Kidney capillary endothelial cell (primary cell): Measurements from ENCODE around the gene ZNF274.
A peak's percentile ranks its signal among the peaks of the same experiment; 100 is the strongest.
"Not testable (repeated sequence)": the region's sequence is repeated elsewhere in the genome, so short reads cannot be mapped to it uniquely, and the experiment has no call there.

ENCODE experiments used
- DNase-seq: peaks from one replicate; pipeline ENCODE4 v3.0.0-alpha.2; 2018; ENCODE audit warnings: low spot score

Gene ZNF274

DNA sequence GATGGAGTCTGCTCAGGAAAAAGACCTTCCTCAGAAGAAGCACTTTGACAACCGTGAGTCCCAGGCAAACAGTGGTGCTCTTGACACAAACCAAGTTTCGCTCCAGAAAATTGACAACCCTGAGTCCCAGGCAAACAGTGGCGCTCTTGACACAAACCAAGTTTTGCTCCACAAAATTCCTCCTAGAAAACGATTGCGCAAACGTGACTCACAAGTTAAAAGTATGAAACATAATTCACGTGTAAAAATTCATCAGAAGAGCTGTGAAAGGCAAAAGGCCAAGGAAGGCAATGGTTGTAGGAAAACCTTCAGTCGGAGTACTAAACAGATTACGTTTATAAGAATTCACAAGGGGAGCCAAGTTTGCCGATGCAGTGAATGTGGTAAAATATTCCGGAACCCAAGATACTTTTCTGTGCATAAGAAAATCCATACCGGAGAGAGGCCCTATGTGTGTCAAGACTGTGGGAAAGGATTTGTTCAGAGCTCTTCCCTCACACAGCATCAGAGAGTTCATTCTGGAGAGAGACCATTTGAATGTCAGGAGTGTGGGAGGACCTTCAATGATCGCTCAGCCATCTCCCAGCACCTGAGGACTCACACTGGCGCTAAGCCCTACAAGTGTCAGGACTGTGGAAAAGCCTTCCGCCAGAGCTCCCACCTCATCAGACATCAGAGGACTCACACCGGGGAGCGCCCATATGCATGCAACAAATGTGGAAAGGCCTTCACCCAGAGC lies 29.6 kb downstream of the ZNF274 start:
- DNase-seq = no peak

GRCh38 chr19:58213075-58213369 lies 30.2 kb downstream of the ZNF274 start:
- DNase-seq = no peak

DNA sequence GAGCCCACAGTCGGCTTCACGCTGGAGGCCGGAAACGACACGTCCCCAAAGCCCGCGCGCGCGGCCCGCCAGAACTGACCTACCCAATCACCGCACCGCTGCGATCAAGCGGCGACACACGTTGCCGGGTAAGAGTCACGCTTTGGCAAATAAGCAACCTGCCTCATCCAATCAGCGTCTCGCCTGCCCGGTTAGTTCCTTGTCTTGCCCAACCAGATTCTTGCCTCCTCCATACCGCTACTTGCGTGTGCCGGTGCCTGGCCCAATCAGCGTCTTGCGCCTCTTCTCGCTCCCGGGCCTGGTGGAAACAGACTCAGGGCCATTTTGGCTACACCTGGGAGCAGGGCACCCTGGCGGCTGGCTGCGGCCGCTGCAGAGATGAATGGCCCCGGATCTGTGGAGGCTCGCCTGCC lies 34.2 kb downstream of the ZNF274 start:
- no peak for DNase-seq

DNA sequence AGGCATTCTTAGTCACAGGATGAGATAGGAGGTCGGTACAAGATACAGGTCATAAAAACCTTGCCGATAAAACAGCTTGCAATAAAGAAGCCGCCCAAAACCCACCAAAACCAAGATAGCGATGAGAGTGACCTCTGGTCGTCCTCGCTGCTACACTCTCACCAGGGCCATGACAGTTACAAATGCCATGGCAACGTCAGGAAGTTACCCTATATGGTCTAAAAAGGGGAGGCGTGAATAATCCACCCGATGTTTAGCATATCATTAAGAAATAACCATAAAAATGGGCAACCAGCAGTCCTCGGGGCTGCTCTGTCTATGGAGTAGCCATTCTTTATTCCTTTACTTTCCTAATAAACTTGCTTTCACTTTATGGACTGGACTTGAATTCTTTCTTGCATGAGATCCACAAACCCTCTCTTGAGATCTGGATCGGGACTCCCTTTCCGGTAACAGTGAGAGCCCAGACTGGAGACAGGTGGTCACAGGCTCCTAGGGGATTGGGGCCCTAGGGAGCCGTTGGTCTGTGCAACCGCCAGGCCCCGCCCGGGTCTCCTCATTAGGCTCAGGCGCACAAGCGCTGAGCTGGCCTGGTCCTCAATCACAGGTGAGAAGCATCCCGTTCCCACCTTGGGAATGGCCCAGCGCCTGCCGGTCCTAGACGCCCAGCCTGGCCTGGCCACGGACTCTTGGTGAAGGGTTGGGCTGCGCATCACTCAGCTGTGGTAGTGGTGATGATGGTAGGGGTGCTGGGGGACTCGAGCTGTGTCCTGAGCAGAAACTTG lies 34.9 kb downstream of the ZNF274 start:
- no peak for DNase-seq

GRCh38 chr19:58218899-58219298 lies 36.0 kb downstream of the ZNF274 start:
- DNase-seq = peak; percentile 21

GRCh38 chr19:58227964-58228584 lies 45.2 kb downstream of the ZNF274 start:
- DNase-seq = no peak

GRCh38 chr19:58228585-58229254 lies 45.9 kb downstream of the ZNF274 start, which contains the start of gene ZNF544:
Gene ZNF544, plus strand, starts transcription at chr19:58228914. Its CDS starts 15,110 bp downstream, at chr19:58244024.
- peak; percentile 61 for DNase-seq

GRCh38 chr19:58229255-58229639 lies 46.4 kb downstream of the ZNF274 start:
- peak; percentile 24 for DNase-seq

DNA sequence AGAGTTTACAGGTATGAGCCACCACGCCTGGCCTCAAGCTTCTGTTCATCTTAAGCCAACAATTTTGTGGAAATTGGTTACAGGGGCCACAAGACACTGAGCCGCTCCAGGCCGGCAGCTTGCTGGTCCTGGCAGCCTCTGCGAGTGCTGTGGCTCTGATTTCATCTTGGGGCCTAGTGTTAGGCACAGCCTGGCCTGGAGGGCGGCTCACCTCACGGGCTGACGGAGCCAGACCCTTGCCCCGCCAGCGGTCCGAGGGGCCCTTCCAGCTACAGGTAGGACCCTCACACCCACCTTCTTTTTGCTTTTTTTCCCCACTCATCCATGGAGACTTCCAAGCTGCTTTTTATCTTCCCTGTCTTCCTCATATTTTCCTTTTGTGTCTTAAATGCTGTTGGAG lies 54.5 kb downstream of the ZNF274 start:
- no peak for DNase-seq

DNA sequence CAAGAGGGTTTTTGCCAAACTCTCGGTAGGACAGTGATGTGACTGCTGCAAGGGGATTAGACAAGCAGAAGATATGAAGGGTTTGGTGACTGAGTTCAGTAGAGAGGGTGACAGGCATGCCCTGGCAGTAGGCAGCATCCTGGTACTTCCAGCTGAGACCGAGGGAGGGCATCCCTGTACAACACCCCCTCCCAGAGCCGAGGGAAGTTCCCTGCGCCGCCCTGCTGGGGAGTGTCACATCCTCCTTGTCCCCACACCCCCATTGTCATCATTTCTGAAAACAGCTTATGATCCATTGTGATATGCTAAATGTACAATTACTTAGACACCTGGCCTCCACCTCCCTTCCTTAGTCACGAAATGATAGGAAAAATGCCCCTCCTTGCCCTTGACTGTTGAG lies 60.5 kb downstream of the ZNF274 start:
- DNase-seq = no peak

DNA sequence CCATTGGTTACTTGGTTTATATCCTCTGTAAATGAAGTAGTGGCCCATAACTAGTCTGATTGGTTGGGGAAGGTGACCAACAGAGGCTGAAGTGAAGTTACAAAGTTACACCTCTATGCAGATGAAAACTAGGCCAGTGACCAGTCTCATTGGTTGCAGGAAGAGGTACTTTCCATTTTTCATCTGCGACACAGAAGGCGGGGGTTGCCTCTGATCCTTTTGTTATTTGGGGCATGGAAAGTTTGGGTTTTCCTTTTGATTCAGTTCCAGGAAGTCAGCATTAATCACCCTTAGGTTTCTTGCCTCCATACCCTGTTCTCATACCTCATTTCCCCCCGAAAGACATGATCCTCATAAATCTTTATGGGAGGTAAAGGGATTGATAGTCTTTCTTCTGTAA lies 66.0 kb downstream of the ZNF274 start:
- no peak for DNase-seq

- no peak for DNase-seq
Measured at GRCh38 chr19:58252102-58252685, 69.3 kb downstream of the ZNF274 start.

DNA sequence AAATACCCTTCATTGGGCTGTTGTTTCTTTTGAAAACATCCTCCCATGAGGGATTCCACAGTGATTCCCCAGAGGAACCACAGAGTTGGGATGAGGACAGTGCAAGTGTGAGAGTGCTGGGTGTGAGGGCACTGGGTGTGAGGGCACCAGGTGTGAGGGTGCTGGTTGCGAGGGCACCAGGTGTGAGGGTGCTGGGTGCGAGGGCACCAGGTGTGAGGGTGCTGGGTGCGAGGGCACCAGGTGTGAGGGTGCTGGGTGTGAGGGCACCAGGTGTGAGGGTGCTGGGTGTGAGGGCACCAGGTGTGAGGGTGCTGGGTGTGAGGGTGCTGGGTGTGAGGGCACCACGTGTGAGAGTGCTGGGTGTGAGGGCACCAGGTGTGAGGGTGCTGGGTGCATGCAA lies 75.4 kb downstream of the ZNF274 start:
- DNase-seq = not testable (repeated sequence)

DNA sequence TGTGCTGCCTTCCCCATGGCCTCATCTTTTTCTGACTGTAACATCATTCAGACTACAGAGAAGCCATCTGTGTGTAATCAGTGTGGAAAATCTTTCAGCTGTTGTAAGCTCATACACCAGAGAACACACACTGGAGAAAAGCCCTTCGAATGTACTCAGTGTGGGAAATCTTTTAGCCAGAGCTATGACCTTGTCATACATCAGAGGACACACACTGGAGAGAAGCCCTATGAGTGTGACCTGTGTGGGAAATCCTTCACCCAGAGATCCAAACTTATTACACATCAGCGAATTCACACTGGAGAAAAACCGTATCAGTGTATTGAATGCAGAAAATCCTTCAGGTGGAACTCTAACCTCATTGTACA lies 78.7 kb downstream of the ZNF274 start:
- DNase-seq = no peak

DNA sequence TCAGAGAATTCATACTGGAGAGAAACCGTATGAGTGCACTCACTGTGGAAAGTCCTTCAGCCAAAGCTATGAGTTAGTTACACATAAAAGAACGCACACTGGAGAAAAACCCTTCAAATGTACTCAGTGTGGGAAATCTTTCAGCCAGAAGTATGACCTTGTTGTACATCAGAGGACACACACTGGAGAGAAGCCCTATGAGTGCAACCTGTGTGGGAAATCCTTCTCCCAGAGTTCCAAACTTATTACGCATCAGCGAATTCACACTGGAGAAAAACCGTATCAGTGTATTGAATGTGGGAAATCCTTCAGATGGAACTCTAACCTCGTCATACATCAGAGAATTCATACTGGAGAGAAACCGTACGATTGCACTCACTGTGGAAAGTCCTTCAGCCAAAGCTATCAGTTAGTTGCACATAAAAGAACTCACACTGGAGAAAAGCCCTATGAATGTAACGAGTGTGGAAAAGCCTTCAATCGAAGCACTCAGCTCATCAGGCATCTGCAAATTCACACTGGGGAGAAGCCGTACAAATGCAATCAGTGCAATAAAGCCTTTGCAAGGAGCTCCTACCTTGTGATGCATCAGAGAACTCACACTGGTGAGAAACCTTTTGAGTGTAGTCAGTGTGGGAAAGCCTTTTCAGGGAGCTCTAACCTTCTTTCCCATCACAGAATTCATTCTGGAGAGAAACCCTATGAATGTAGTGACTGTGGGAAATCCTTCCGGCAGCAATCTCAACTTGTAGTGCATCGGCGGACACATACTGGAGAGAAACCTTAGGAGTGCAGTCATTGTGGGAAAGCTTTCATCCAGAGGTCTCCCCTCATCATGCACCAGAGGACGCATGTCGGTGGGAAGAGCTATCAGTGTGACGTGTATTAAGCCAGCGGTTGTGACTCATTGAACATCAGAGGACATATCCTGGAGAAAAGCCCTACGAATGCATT lies 79.4 kb downstream of the ZNF274 start:
- DNase-seq = no peak

GRCh38 chr19:58262922-58263296 lies 80.0 kb downstream of the ZNF274 start:
- no peak for DNase-seq
